ENCODE results near the gene RBM22.

GRCh38 chr5:150663936-150664335 lies 36.9 kb downstream of the RBM22 start:
- TF ChIP-seq GATA2 (IDR thresholded peaks at IDR 0.05; ENCODE audit: low read depth, low read length) (no peak), GATA3 (IDR thresholded peaks at IDR 0.05; ENCODE audit: low read depth, low read length) (no peak)
